Cardiac muscle cell (in vitro differentiated cells and primary cell): ENCODE data around the gene CPSF4. TPM values are rescaled to one million over a fixed set of nuclear protein-coding genes. Genes with fewer than 3 reads are reported as not detected.

Experiments
- DNase-seq, 2 donors: peaks; one replicate each; pipeline versions ENCODE4 v3.0.0 to v3.0.0-alpha.2; 2010 to 2017; ENCODE audit warnings: low read depth in 1 of 2, low spot score in 1 of 2
- H3K27ac ChIP-seq: fragments of 200-600 bp; sonication (generic); 2 replicates; pipeline ENCODE4 v1.5.1; 2016
- H3K27me3 ChIP-seq: fragments of 200-600 bp; sonication (generic); 2 replicates; pipeline ENCODE4 v1.6.0; 2016; ENCODE audit warnings: control low read depth
- H3K36me3 ChIP-seq: fragments of 200-600 bp; sonication (generic); 2 replicates; pipeline ENCODE4 v1.5.1; 2016; ENCODE audit warnings: control low read depth
- H3K4me1 ChIP-seq: fragments of 200-600 bp; sonication (generic); 2 replicates; pipeline ENCODE4 v1.8.1; 2017; ENCODE audit warnings: low read depth, mild to moderate bottlenecking, mixed run types
- H3K4me3 ChIP-seq: fragments of 200-600 bp; sonication (generic); 2 replicates; pipeline ENCODE4 v1.5.1; 2016; ENCODE audit warnings: mild to moderate bottlenecking
- H3K9me3 ChIP-seq: fragments of 200-600 bp; sonication (generic); 2 replicates; pipeline ENCODE4 v1.5.1; 2017; ENCODE audit warnings: low read depth, mild to moderate bottlenecking, control low read depth
- CTCF ChIP-seq: IDR thresholded peaks from 2 replicates; pipeline ENCODE4 v1.5.1; 2012; ENCODE audit warnings: low read depth, mild to moderate bottlenecking, low read length
- polyA plus RNA-seq: library from polyadenylated mRNA; unstranded; fragments of >200 nt; fragmentation: Nextera tagmentation; extraction: Ambion mirVana; gene quantifications from 2 replicates; pipeline ENCODE4 v1.2.1, GENCODE V29; 2016
- total RNA-seq: library from RNA; depleted of rRNA; stranded (reverse); fragments of >200 nt; gene quantifications from 2 replicates; pipeline ENCODE4 v1.2.3, GENCODE V29; 2016

CPSF4 gene
- total and polyA plus RNA-seq, 2 experiments from 2014 or later, result 59.8 to 84.1 TPM

GRCh38 chr7:99469381-99470065, 30.8 kb downstream of the CPSF4 start:
- Histone ChIP-seq H3K36me3 (no peaks in the 10 kb centered on the region), H3K27ac (no peak overlapping the region), H3K4me1 (peaks cover 11% of the 10 kb centered on the region), H3K4me3 (no peak overlapping the region), H3K27me3 (no peaks in the 10 kb centered on the region), H3K9me3 (no peaks in the 10 kb centered on the region)
- TF ChIP-seq CTCF, result no peak
- DNase-seq, result no peak

- Histone ChIP-seq H3K27me3 (no peaks in the 10 kb centered on the region), H3K36me3 (no peaks in the 10 kb centered on the region), H3K4me3 (peak within 1 kb of the TSS; percentile 97), H3K27ac (peak within 1 kb of the TSS; percentile 96), H3K4me1 (peaks cover 6% of the 10 kb centered on the region), H3K9me3 (no peaks in the 10 kb centered on the region)
- peak; percentile 5 for TF ChIP-seq CTCF
- peak; percentile 97 to 98 for DNase-seq
These were observed 34.0 kb downstream of the CPSF4 start, which contains the start of gene ZNF789 for GRCh38 chr7:99472561-99473314. Gene ZNF789 (plus strand): TSS chr7:99472890. CDS start chr7:99476457, 3,567 bp downstream.

- Histone ChIP-seq H3K9me3 (no peaks in the 10 kb centered on the region), H3K27ac (peak overlapping the region; percentile 96), H3K27me3 (no peaks in the 10 kb centered on the region), H3K4me1 (peaks cover 6% of the 10 kb centered on the region), H3K36me3 (no peaks in the 10 kb centered on the region), H3K4me3 (peak overlapping the region; percentile 97)
- no peak for TF ChIP-seq CTCF
- peak; percentile 52 to 81 for DNase-seq
These were observed 34.5 kb downstream of the CPSF4 start for GRCh38 chr7:99473315-99473596.

GRCh38 chr7:99476107-99476506, 37.4 kb downstream of the CPSF4 start:
- Histone ChIP-seq H3K4me1 (peaks cover 12% of the 10 kb centered on the region), H3K27me3 (no peaks in the 10 kb centered on the region), H3K36me3 (peaks cover 5% of the 10 kb centered on the region), H3K4me3 (no peak overlapping the region), H3K27ac (no peak overlapping the region), H3K9me3 (no peaks in the 10 kb centered on the region)
- no peak for TF ChIP-seq CTCF
- no peak for DNase-seq

GRCh38 chr7:99478464-99479440, 40.0 kb downstream of the CPSF4 start:
- Histone ChIP-seq H3K4me1 (peaks cover 7% of the 10 kb centered on the region), H3K36me3 (peaks cover 12% of the 10 kb centered on the region), H3K27me3 (no peaks in the 10 kb centered on the region), H3K27ac (peak overlapping the region; percentile 51), H3K4me3 (no peak overlapping the region), H3K9me3 (no peaks in the 10 kb centered on the region)
- no peak for TF ChIP-seq CTCF
- DNase-seq, result no peak
